ENCODE measurements around the gene COLEC12.
A peak's percentile ranks its signal among the peaks of the same experiment; 100 is the strongest.

Gene COLEC12

DNA sequence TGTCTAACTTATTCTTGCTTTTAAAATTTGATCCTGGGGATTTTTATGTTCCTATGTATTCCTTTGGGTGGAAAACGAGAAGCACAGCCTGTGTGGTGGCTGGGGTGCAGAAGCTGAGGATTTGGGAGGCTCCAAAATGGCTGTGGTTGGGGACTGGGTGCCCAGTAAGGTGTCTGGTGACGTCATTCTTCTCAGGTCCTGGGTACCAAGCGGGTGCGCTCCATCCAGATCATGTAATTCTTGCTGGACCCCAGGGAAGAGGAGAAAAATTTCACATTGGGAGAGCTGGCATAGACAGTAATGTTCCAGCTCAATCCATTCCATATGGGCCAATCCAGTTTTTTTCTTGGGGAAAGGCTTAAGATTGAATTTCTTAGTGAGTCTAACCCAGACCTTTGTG lies 171.6 kb downstream of the COLEC12 start:
- TF ChIP-seq EZH2 (IDR thresholded peaks at IDR 0.05) (no peak), POLR2AphosphoS5 (IDR thresholded peaks at IDR 0.05; ENCODE audit: borderline replicate concordance, low read depth, low read length) (no peak), FOXP2 (optimal IDR thresholded peaks at IDR 0.05; ENCODE audit: control extremely low read depth, extremely low read length, insufficient read depth) (no peak)
- no peak overlapping the region for H3K9ac ChIP-seq (ENCODE audit: insufficient read length)
- DNase-seq (ENCODE audit: low read depth, low spot score), result no peak
- H3K36me3 ChIP-seq (ENCODE audit: insufficient read depth, low read length), result no peaks in the 10 kb centered on the region
- no peak overlapping the region for H3K4me3 ChIP-seq
- H3K9me3 ChIP-seq (ENCODE audit: low read depth, low read length), result no peaks in the 10 kb centered on the region
- H3K27ac ChIP-seq, result no peak overlapping the region

DNA sequence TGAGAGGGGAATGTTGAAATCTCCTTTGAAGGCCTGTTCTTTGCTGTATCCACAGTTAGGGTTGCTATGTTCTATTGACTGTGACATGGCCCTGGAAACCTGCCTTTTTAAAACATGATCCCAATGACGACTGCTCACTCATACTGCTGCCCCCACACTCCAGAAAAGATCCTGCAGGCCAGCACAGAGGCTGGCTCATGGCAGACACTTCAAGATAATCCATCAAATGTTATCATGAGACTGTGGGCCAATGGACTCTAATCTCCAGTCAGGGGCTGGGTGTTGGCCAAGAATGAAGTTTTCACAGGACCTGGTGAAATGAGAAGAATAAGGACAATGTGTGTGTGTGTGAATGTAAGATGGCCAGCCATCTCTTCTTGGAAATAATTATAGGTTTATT lies 173.7 kb downstream of the COLEC12 start:
- Histone ChIP-seq H3K36me3 (ENCODE audit: insufficient read depth, low read length) (no peaks in the 10 kb centered on the region), H3K9me3 (ENCODE audit: low read depth, low read length) (no peaks in the 10 kb centered on the region), H3K9ac (ENCODE audit: insufficient read length) (no peak overlapping the region), H3K4me3 (no peak overlapping the region), H3K27ac (no peak overlapping the region)
- no peak for DNase-seq (ENCODE audit: low read depth, low spot score)
- TF ChIP-seq FOXP2 (optimal IDR thresholded peaks at IDR 0.05; ENCODE audit: control extremely low read depth, extremely low read length, insufficient read depth) (no peak), POLR2AphosphoS5 (IDR thresholded peaks at IDR 0.05; ENCODE audit: borderline replicate concordance, low read depth, low read length) (no peak), EZH2 (IDR thresholded peaks at IDR 0.05) (no peak)

DNA sequence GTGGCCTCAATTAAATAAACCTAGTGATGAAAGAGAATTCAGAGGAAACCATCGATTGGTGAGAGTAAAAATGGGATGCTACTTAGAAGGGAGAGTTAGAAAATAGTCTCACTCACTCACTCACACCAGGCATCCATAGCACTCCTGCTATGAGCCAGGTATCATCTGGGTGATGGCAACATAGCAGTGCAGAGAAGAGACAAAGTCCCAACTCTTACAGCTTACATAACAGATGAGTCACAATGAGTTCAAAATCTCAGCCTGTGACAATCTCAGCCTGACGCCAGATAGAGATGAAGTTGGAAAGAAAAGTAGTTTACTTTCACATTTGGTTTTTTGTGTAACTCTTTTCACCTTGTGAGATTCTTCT lies 177.3 kb downstream of the COLEC12 start:
- Histone ChIP-seq H3K9me3 (ENCODE audit: low read depth, low read length) (no peaks in the 10 kb centered on the region), H3K27ac (no peak overlapping the region), H3K9ac (ENCODE audit: insufficient read length) (no peak overlapping the region), H3K4me3 (no peak overlapping the region), H3K36me3 (ENCODE audit: insufficient read depth, low read length) (no peaks in the 10 kb centered on the region)
- TF ChIP-seq EZH2 (IDR thresholded peaks at IDR 0.05), result no peak
- no peak for TF ChIP-seq POLR2AphosphoS5 (IDR thresholded peaks at IDR 0.05; ENCODE audit: borderline replicate concordance, low read depth, low read length)
- TF ChIP-seq FOXP2 (optimal IDR thresholded peaks at IDR 0.05; ENCODE audit: control extremely low read depth, extremely low read length, insufficient read depth), result no peak
- DNase-seq (ENCODE audit: low read depth, low spot score), result no peak

DNA sequence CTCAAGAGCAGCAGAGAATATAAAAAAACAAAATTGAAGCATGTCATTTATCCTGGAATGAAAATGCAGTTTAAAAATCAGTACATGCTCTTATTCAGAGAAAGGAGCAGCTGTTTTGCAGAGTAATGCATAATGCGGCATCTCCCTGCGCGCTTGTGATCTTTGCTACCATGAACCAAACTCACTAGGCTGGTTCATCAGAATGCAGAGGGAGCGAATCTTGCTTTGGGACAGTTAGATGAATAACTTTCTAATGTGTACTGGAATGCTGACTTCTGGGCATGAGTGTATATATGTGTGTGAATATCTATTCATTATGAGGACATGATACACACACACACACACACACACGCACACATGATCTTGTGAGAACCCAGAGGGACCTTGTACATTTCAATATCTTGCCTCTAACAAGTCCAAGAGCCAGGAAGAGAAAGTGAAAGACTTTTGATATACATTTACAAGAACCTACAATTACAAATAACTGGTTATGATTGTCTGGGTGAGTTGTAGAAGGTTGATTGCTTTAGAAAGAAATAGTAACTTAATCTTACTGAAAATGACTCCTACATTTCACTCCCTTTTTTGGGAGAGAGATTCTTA lies 178.5 kb downstream of the COLEC12 start:
- TF ChIP-seq POLR2AphosphoS5 (IDR thresholded peaks at IDR 0.05; ENCODE audit: borderline replicate concordance, low read depth, low read length), result no peak
- TF ChIP-seq EZH2 (IDR thresholded peaks at IDR 0.05), result no peak
- TF ChIP-seq FOXP2 (optimal IDR thresholded peaks at IDR 0.05; ENCODE audit: control extremely low read depth, extremely low read length, insufficient read depth), result no peak

DNA sequence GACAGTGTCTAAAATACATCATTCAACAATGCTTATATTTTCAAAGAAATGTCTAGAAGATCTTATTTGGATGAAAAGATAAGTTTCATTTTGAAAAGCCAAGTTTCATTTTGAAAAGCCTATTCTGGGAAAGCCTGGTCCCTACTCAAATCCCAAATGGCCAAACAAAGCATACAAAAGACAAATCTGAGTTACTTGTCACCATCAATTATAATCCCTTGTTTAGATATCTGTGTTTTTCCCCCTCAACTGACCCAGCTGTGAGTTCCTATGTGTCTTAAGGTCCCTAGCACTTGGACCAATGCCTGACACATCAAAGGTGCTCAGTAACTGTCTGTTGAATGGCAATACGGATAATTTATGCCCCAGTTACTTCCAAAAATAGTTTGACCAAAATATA lies 180.3 kb downstream of the COLEC12 start:
- no peak overlapping the region for H3K4me3 ChIP-seq
- DNase-seq (ENCODE audit: low read depth, low spot score), result no peak
- no peaks in the 10 kb centered on the region for H3K9me3 ChIP-seq (ENCODE audit: low read depth, low read length)
- no peak overlapping the region for H3K9ac ChIP-seq (ENCODE audit: insufficient read length)
- no peak overlapping the region for H3K27ac ChIP-seq
- H3K36me3 ChIP-seq (ENCODE audit: insufficient read depth, low read length), result no peaks in the 10 kb centered on the region
- no peak for TF ChIP-seq POLR2AphosphoS5 (IDR thresholded peaks at IDR 0.05; ENCODE audit: borderline replicate concordance, low read depth, low read length)
- no peak for TF ChIP-seq EZH2 (IDR thresholded peaks at IDR 0.05)
- no peak for TF ChIP-seq FOXP2 (optimal IDR thresholded peaks at IDR 0.05; ENCODE audit: control extremely low read depth, extremely low read length, insufficient read depth)

More for the DNA sequence above, 178.5 kb downstream of the COLEC12 start:
- Histone ChIP-seq H3K4me3 (no peak overlapping the region), H3K9ac (ENCODE audit: insufficient read length) (no peak overlapping the region), H3K9me3 (ENCODE audit: low read depth, low read length) (no peaks in the 10 kb centered on the region), H3K36me3 (ENCODE audit: insufficient read depth, low read length) (no peaks in the 10 kb centered on the region), H3K27ac (no peak overlapping the region)
- no peak for DNase-seq (ENCODE audit: low read depth, low spot score)

DNA sequence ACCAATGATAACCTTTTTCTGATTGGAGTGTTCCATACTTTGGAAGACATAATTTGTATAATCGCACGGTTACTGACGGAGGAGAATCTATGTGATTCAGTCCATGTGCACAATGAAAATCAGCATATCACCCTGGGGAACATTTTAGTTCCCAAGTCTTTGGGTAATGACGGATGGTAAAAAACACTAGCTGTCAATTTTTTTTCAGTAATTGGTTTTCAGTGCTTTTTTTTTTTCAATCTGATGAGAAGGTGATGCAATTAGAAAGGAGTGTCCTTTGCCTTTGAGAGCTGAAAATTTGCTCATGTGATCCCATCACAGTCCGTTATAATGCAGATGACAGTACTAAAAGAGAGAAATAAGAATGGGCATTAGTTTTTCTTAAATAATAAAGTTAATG lies 180.8 kb downstream of the COLEC12 start:
- no peaks in the 10 kb centered on the region for H3K9me3 ChIP-seq (ENCODE audit: low read depth, low read length)
- DNase-seq (ENCODE audit: low read depth, low spot score), result no peak
- no peaks in the 10 kb centered on the region for H3K36me3 ChIP-seq (ENCODE audit: insufficient read depth, low read length)
- H3K4me3 ChIP-seq, result no peak overlapping the region
- no peak for TF ChIP-seq FOXP2 (optimal IDR thresholded peaks at IDR 0.05; ENCODE audit: control extremely low read depth, extremely low read length, insufficient read depth)
- no peak for TF ChIP-seq POLR2AphosphoS5 (IDR thresholded peaks at IDR 0.05; ENCODE audit: borderline replicate concordance, low read depth, low read length)
- no peak for TF ChIP-seq EZH2 (IDR thresholded peaks at IDR 0.05)
- H3K27ac ChIP-seq, result peak overlapping the region; percentile 2; the same call in 1 of the 2 replicates
- no peak overlapping the region for H3K9ac ChIP-seq (ENCODE audit: insufficient read length)

DNA sequence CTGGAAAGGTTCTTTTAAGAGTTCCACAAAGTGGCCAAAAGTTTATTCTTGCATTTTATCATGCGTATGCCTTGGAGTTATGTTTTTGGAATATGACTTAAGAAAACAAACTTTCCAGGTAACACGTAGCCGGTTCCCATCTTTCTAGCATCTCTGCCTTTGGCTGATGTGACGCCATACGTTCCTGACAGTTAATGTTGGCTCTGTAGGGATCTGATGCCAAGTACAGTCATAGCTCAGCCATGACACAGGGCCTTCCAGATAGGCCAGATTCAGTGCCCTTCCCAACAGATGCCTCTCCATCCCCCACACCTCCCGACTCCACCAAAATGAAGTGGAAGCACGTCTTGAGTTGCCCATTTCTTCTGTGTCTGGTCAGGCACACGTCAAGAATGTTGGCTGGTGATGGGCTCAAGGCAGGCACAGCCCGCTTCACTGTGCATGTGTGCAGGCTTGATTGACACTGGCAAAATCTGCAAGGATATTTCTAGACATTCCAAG lies 181.7 kb downstream of the COLEC12 start:
- Histone ChIP-seq H3K4me3 (no peak overlapping the region), H3K27ac (no peak overlapping the region), H3K9me3 (ENCODE audit: low read depth, low read length) (no peaks in the 10 kb centered on the region), H3K9ac (ENCODE audit: insufficient read length) (no peak overlapping the region), H3K36me3 (ENCODE audit: insufficient read depth, low read length) (no peaks in the 10 kb centered on the region)
- no peak for TF ChIP-seq EZH2 (IDR thresholded peaks at IDR 0.05)
- no peak for TF ChIP-seq POLR2AphosphoS5 (IDR thresholded peaks at IDR 0.05; ENCODE audit: borderline replicate concordance, low read depth, low read length)
- TF ChIP-seq FOXP2 (optimal IDR thresholded peaks at IDR 0.05; ENCODE audit: control extremely low read depth, extremely low read length, insufficient read depth), result no peak
- DNase-seq (ENCODE audit: low read depth, low spot score), result no peak

DNA sequence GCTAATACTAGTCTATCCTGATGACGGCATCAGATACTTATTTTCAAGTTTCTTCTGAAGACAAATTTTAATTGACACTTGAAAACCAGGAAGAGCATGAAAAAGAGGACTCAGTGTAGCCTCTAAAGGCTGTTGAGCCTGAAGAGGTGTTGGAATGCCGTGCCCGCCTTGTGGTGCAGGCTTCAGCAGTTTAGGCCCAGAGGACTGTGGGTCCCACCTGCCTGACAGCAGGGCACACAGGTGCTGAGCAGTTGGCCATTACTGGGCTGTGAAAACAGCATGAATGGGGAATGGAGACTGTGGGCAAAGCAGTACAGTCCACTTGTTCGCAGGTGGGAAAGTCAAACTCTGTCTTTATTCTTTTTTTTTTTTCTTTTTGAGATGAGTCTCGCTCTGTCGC lies 182.9 kb downstream of the COLEC12 start:
- Histone ChIP-seq H3K9me3 (ENCODE audit: low read depth, low read length) (no peaks in the 10 kb centered on the region), H3K9ac (ENCODE audit: insufficient read length) (no peak overlapping the region), H3K4me3 (no peak overlapping the region), H3K36me3 (ENCODE audit: insufficient read depth, low read length) (no peaks in the 10 kb centered on the region), H3K27ac (no peak overlapping the region)
- TF ChIP-seq EZH2 (IDR thresholded peaks at IDR 0.05) (no peak), POLR2AphosphoS5 (IDR thresholded peaks at IDR 0.05; ENCODE audit: borderline replicate concordance, low read depth, low read length) (no peak), FOXP2 (optimal IDR thresholded peaks at IDR 0.05; ENCODE audit: control extremely low read depth, extremely low read length, insufficient read depth) (no peak)
- no peak for DNase-seq (ENCODE audit: low read depth, low spot score)

DNA sequence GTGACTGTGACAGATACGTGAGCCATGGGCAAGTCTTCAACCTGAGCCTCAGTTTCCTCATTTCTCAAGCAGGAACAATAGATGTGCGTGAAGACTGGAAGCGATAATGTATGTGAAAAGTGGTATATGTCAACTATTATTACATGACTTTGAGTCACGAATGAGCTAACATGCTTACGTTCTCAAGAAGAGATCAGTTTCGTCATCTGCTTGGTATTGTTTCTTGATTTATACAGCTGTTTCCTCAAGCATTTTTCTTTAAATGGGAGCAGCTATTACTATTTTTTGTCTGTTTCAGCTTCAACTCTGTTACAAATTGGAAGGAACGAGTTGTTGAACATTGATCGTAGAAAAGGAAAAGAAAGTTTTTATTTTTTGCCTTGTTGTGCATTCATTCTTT lies 184.1 kb downstream of the COLEC12 start:
- no peak for DNase-seq (ENCODE audit: low read depth, low spot score)
- no peak overlapping the region for H3K4me3 ChIP-seq
- TF ChIP-seq POLR2AphosphoS5 (IDR thresholded peaks at IDR 0.05; ENCODE audit: borderline replicate concordance, low read depth, low read length) (no peak), FOXP2 (optimal IDR thresholded peaks at IDR 0.05; ENCODE audit: control extremely low read depth, extremely low read length, insufficient read depth) (no peak), EZH2 (IDR thresholded peaks at IDR 0.05) (no peak)
- no peak overlapping the region for H3K9ac ChIP-seq (ENCODE audit: insufficient read length)
- H3K27ac ChIP-seq, result no peak overlapping the region
- H3K9me3 ChIP-seq (ENCODE audit: low read depth, low read length), result no peaks in the 10 kb centered on the region
- H3K36me3 ChIP-seq (ENCODE audit: insufficient read depth, low read length), result no peaks in the 10 kb centered on the region
